NCI-H2107 treated with DMSO at 0.1 percent for 48 hours (cell line): Measurements from ENCODE around the gene ARHGAP44.
"Not testable (repeated sequence)": the region's sequence is repeated elsewhere in the genome, so short reads cannot be mapped to it uniquely, and the experiment has no call there.

Source experiments
- DNase-seq: peaks from one replicate; lab custom pipeline; 2025; ENCODE audit not compliant: unreplicated experiment; lab: John Stamatoyannopoulos, UW

Gene ARHGAP44

DNA sequence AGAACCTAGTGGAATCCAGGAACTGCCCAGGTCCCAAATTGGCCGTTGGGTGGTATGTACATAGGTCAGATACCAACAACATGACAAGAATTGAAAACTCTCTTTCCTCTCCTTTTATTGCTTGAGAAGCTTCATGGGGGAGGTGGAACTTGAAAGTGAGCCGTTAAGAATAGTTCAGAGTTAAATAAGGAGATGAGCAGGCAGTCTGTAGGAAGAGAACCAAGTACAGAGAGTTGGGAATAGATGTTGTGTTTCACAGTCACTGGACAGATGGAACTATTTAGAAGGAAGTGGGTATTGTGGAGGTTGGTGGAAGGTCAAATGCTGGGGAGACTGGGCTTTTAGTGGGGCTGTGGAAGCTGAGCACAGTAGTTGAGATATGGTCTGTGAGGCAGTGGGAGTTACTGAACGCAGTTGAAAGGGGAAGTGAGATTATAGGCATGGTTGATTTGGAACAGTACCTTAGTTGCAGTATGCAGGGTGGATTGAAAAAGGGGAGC, 26.4 kb downstream of the ARHGAP44 start:
- no peak for DNase-seq

DNA sequence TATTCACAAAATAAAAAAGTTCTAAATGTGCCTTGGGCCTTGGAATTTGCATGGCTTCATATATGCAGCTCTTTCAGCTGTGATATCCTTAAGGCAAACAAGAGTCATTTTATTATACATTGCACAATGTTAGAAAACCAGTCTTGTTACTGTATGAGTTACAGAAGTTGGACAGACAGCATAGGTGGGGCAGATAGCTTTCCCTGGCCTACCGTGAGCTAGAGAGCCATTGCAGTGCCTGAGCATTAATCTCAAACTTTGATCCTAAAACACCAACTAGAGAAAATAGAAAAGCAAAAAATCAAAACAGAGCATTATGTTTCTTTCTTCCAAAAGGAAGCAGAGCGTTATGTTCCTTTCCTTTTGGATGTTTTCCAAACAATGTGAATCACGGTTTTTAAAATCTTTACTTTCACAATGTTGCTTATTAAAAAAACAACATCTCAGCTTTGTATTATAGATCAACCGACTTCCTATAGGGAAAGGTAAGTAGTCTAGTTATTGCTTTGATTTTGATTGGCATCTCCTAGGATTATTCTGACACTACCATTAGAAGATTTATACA, 32.2 kb downstream of the ARHGAP44 start:
- DNase-seq, result no peak

DNA sequence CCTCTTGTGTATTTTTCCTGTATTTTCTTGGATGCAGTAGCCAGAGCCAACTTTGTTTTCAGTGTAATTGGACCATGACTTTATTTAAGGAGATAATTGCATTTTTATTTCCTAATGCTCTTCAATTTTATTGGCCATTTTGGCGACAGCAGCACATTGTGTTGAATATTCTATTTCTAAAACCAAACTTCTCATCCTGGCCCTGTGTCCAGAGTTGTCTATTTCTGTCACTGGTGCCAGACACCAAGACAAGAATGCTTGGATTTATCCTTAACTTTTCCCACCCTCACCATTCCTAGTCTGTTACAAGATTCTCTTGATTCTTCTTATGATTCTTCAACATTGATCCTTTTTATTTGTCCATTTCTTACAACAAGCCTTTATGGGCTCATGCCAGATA, 37.1 kb downstream of the ARHGAP44 start:
- no peak for DNase-seq

DNA sequence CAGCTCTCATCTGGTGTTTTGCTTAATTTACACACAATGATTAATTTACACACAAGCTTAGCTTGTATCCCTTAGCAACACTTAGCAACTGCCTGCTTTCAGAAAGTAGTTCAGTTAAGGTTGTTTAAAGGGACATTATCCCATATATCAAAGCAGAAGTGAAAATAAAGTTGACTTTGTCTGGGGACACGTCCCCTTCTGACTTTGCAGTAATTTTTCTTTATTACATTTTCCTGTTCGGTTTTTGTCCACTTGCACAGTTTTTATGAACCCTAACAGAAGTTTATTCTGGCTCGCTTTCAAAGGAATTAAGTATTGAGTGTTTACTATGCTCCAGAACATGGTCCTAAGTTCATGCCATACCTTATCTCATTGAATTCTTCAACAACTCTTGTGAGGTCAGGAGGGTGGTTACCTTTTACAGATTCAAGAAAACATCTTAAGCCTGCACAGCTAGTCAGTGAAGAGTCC, 41.5 kb downstream of the ARHGAP44 start:
- DNase-seq, result no peak

DNA sequence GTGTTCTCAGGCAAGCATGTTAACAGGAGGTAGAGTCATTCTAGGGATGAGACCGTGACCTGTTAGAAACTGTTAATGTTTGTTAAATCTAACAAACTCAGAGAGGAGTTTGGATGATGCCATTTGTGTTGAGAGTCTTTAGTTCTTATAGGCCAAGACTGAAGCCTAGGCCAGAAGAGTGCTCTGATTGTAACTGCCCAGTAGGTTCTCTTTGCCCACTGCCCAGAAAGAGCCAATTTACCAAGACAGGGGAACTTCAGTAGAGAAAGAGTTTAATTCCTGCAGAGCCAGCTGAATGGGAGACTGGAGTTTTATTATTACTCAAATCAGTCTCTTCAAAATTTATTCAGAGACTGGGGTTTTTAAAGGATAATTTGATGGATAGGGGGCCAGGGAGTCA, 42.5 kb downstream of the ARHGAP44 start:
- DNase-seq, result no peak

DNA sequence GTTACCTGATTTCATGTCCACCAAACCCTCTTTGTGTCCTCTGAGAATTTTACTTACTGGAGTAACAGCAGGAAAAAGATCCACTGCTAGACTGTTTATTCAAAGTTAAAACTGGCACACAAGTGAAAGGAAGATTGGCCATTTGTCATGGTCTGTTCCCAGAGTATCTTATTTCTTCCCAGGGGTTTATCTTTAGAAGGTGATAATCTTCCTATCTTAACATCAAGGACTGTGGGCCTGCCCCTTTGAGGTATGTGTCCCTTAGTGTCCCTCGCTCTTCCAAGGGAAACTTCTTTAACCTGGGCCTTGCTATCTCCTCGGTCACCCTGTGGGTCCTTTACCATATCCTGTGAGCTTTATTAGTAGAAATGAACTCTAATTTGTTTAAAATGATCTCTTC, 49.7 kb downstream of the ARHGAP44 start:
- no peak for DNase-seq

DNA sequence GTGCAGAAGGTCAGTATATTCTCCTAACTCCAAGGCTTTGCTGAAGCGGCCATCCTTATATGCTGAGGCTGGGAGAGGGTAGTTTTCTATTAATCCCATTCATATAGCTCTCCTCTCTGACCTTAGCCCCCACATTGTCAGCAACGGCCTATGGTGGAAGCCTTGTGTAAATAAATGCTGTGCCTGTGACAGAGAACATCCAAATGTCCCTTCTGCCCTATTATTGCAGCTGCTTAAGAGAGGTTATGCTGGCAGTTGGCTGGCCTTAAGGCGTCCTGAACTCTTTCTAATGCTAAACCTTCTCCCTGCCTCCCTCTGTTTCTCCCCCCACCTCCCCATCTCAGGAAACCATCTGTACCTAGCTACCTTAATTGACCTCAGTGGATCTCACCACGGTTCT, 53.6 kb downstream of the ARHGAP44 start:
- no peak for DNase-seq

DNA sequence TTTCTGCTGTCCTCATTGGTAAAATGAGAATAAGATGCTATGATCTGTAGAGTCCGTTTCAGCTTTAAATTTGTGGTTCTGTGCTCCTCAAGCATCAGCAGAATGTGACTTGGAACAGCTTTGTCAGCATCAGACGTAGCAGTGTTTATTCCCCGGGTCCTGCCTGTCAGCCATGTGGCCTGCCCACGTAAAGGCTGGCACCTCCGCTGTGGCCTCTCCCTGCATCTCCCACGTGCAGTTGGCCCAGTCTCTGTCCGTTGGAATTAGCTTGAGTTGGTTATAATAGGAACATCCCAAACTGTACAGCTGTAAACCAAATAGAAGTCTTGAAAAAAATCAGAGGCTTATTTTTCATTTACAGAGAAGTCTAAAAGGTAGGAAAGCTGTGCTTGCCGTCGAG, 61.7 kb downstream of the ARHGAP44 start:
- DNase-seq, result no peak

DNA sequence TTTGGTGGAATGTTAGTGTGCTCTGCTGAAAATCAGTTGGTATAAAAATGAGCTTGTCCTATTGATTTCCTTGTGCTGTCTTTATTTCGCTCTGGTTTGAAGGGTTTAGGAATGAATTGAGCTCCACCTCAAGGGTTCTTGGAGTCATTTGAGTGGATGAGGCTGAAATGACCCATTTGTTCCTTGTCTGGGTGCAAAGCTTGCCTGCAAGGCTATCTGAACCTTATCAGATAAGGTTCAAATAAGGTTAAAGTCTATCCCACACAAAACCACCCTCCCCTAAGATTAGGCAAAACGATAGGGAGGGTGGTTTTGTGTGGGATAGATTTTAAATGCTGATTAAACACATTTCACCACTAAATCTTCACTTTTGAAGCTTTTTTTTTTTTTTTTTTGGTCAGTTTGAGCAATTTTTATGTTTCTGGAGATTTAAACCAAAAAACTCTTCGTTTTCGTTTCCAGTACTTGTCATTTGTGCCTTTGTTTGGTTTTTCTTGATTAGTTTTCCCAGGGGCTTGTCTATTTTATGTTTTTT, 62.7 kb downstream of the ARHGAP44 start:
- DNase-seq, result no peak

DNA sequence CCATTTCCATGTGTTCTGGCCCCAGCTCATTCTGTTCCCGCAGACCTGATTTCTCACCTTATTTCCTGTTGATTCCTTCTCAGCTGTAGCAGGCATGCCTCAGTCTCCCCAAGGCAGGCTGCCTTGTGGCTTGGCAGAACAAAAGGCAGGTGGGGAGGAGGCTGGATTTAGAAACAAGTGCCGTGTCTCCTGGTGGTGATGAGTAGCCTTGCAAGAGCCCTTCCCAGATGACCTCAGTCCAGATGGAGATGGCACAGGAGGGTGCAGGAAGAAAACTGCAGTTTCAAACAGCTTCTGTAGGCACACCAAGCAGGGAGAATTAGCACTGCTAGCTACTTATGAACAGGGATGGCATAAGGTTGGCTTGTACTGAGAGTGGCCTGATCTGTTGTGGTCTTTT, 64.6 kb downstream of the ARHGAP44 start:
- no peak for DNase-seq

DNA sequence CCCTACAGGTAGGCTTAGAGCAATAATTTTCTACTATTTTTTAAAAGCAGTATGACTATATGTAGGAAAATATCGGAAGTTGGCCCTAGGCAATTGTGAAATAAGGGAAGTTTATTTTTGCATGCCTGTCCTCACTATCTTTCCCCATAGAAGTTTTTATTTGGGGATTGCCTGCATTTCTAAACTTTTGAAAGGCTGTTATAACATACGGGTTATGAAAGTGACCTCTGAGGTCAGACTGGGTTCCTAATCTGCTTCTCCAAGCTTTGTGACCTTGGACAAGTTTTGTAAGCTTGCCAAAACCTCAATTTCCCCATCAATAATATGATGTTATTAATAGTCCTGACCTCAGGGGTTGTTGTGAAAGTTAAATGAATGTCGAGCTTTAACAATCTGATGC, 67.1 kb downstream of the ARHGAP44 start:
- no peak for DNase-seq

DNA sequence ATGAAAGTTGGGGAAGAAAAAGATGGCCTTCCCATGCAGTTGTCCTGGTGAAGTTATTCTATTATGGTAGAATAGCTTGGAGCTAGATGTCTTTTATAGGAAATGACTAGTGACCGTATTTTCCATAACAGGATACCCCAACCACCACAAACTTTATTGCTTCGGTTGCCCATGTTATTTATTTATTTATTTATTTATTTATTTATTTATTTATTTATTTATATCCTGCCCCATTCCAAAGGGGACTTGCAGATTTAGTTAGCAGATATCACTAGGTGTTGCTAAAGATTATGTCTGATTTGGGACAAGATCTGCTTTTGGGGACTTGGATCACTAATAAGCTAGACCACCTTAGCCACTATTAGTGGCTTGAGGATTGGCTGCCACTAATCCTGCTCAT, 68.3 kb downstream of the ARHGAP44 start:
- DNase-seq, result no peak

DNA sequence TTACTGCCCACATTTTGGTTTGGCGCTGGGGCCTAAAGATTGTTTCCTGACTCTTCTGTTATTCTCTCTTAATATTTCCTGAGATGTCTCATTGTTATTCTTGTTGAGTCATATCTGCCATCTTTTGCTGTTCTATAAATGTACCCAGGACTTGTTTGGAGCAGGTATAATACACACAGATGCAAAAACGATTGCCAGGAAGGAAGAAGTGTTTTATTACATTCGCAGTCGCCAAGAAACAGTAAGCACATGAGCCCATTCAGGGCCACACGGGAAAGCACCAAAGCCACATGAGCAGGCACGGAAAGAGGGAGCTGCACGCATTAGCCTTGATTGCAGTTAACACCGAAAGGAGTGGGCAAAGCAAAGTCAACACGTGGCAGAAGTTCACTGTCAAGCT, 70.2 kb downstream of the ARHGAP44 start:
- no peak for DNase-seq

DNA sequence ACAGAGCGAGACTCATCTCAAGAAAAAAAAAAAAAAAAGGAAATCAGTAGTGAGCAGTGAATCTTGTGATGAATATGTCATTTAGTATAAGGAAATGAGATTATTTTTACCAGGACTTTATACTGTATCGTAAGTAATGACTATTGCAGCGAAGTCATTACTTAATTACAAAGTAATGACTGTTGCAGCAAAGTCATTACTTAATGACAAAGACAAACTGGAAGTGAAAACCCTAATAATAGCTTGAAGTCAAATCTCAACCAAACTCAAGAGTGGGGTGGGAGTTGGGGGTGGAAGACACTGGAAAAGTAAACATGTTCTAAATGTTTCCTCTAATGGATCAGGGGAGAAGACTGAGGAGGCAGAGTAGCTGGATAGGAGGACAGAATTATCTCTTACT, 76.5 kb downstream of the ARHGAP44 start:
- DNase-seq, result no peak

DNA sequence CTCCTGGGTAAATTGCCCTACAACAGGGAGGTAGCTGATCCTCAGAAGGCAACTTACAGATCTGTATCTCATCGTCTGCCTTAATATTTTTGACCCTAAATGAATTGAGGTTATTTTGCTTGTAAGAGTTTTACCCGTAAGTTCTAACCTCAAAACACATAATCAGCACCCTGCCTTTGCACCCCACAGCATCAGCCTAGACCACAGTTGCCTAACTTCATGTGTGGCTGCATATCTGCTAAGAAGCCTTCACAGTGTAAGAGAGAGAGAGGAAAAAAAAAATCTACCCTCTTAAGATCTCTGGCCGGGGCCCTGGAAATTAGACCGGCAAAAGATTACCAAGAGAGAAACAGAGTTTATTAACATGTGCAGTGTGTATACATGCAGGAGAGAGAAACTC, 76.9 kb downstream of the ARHGAP44 start:
- DNase-seq, result no peak

DNA sequence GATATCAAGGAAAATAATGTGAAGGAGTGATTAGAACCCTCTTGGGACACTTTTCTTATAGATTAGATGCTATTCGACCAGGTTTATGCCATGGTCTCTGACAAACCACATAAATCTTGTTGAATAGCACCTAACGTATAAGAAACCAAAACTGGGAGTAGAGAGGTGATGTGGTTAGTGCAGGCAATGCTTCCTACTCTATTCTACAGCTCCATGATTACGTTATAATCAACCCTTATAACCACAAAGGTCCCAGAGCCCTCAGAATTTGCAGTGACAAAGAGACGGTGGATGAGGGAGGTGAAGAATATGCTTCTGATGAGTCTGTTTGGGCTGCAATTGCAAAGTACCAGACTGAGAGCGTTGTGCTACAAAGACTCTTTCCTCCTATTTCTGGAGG, 78.4 kb downstream of the ARHGAP44 start:
- DNase-seq, result no peak

DNA sequence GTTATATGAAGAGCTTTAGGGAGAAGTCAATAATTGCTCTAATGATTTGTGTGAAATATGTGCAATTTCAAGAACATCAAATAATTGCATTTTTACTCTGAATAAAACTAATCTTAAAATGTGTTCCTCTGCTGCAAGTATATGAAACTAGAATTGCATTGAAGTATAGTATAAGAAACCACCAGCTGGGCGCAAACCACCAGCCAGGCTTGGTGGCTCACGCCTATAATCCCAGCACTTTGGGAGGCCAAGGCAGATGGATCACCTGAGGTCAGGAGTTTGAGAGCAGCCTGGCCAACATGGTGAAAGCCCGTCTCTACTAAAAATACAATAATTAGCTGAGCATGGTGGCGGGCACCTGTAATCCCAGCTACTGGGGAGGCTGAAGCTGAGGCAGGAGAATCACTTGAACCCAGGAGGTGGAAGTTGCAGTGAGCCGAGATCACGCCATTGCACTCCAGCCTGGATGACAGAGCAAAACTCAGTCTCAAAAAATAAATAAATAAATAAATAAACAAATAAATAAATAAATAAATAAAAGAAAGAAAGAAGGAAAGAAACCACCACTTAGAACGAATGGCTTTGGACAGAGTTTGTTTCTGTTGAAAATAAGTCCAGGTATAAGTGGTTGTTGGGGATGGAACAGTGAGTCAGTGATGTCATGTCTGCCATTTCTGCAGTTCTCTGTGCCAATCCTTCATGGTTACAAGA, 84.3 kb downstream of the ARHGAP44 start:
- not testable (repeated sequence) for DNase-seq

DNA sequence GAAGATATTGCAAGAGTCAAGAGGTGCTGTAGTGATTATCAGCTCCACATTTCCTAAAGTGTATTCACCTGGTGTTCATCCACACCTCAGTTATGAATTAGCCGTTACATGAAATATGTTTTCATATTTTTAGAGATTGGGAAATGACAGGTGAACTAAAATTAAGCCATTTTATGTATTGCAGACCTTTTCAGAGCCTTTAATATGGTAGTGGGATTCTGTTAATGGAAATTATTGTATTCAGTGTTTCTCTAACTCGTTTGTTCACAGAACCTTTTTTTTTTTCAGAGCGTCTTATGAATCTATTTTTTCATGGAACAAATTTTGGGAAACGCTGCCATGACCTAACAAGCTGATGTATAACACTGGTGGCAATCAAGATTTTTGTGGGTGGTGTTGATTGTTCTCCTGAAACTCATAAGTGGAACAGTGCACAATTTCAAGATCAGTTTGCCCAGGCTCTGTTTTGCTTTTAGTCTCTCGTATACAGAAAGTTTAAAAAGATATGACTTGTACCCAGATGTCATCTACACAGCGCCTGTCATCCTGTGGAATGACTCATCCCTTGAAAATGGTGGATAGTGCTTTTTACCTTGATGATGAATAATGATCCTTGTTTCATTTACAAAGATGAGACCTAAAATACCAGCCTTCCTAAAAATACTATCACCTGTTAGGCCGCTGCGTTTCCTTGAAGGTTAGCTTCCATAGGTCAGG, 88.8 kb downstream of the ARHGAP44 start:
- DNase-seq, result no peak

DNA sequence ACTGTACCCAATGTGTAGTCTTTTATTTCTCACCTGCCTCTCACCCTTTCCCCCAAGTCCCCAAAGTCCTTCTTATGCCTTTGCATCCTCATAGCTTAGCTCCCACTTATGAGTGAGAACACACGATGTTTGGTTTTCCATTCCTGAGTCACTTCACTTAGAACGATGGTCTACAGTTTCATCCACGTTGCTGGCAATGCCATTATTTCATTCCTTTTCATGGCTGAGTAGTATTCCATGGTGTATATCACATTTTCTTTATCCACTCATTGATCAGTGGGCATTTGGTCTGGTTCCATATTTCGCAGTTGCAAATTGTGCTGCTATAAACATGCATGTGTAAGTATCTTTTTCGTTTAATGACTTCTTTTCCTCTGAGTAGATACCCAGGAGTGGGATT, 89.8 kb downstream of the ARHGAP44 start:
- not testable (repeated sequence) for DNase-seq

DNA sequence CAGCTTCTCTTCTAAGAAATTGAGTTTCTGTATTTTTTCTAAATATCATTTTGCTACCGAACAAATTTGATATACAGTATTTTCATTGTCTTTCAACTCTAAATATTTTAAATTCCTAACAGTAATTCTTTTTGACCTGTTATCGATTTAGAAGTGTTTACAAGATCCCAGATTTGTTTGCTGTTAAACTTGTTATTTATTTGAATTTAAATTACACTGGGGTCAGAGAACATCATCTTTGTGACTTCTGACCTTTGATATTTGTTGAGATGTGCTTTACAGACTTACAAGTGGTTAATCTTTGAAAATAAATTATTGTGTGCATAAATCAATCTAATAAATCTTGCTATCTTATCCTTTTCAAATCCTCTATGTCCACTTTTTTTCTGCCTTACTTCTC, 94.2 kb downstream of the ARHGAP44 start:
- DNase-seq, result no peak

DNA sequence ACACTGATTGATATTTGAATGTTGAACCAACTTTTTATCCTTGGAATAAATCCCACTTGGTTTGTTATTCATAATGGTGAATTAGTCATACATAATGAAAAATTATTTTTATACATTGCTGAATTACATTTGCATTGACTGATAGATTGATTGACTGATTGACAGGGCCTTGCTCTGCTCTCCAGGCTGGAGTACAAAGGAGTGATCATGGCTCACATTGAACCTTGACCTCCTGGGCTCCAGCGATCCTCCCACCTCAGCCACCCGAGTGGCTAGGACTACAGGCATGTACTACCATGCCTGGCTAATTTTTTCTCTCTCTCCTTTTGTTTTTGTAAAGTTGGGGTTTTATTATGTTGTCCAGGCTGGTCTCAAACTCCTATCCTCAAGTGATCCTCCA, 97.8 kb downstream of the ARHGAP44 start:
- DNase-seq, result no peak
